ENCODE results near the gene C11orf68.

Gene C11orf68

GRCh38 chr11:65907878-65908277 lies 11.0 kb downstream of the C11orf68 start:
- DNase-seq (ENCODE audit: insufficient read length) = no peak
- no peak for FAIRE-seq
- TF ChIP-seq TAF1 (IDR thresholded peaks at IDR 0.05; ENCODE audit: borderline replicate concordance, low read depth, low read length) (no peak), POLR2AphosphoS5 (IDR thresholded peaks at IDR 0.05; ENCODE audit: low read depth, low read length) (no peak), POLR2A (IDR thresholded peaks at IDR 0.05; ENCODE audit: low read depth, low read length) (no peak)

GRCh38 chr11:65906602-65907001 lies 12.3 kb downstream of the C11orf68 start:
- DNase-seq (ENCODE audit: insufficient read length) = no peak
- FAIRE-seq = no peak
- no peak for TF ChIP-seq TAF1 (IDR thresholded peaks at IDR 0.05; ENCODE audit: borderline replicate concordance, low read depth, low read length)
- TF ChIP-seq POLR2AphosphoS5 (IDR thresholded peaks at IDR 0.05; ENCODE audit: low read depth, low read length) = no peak
- no peak for TF ChIP-seq POLR2A (IDR thresholded peaks at IDR 0.05; ENCODE audit: low read depth, low read length)

- no peak for DNase-seq (ENCODE audit: insufficient read length)
- no peak for FAIRE-seq
Measured at GRCh38 chr11:65903715-65904114, 15.1 kb downstream of the C11orf68 start.

GRCh38 chr11:65903068-65903481 lies 15.8 kb downstream of the C11orf68 start:
- DNase-seq (ENCODE audit: insufficient read length) (no peak), FAIRE-seq (no peak)
- TF ChIP-seq POLR2AphosphoS5 (IDR thresholded peaks at IDR 0.05; ENCODE audit: low read depth, low read length) = no peak
- no peak for TF ChIP-seq POLR2A (IDR thresholded peaks at IDR 0.05; ENCODE audit: low read depth, low read length)

More at GRCh38 chr11:65903715-65904114, 15.1 kb downstream of the C11orf68 start:
- TF ChIP-seq POLR2AphosphoS5 (IDR thresholded peaks at IDR 0.05; ENCODE audit: low read depth, low read length) = no peak
- no peak for TF ChIP-seq TAF1 (IDR thresholded peaks at IDR 0.05; ENCODE audit: borderline replicate concordance, low read depth, low read length)
- no peak for TF ChIP-seq POLR2A (IDR thresholded peaks at IDR 0.05; ENCODE audit: low read depth, low read length)

- TF ChIP-seq TAF1 (IDR thresholded peaks at IDR 0.05; ENCODE audit: borderline replicate concordance, low read depth, low read length) (no peak), POLR2A (IDR thresholded peaks at IDR 0.05; ENCODE audit: low read depth, low read length) (no peak), POLR2AphosphoS5 (IDR thresholded peaks at IDR 0.05; ENCODE audit: low read depth, low read length) (no peak)
- FAIRE-seq (no peak), DNase-seq (ENCODE audit: insufficient read length) (no peak)
Measured at GRCh38 chr11:65900899-65901180, 18.0 kb downstream of the C11orf68 start.

GRCh38 chr11:65900125-65900898 lies 18.6 kb downstream of the C11orf68 start, which contains the start of gene FOSL1:
TSS of gene FOSL1 (minus strand) at chr11:65900388. CDS start at chr11:65900339, 49 bp downstream.
- peak; percentile 89 for DNase-seq (ENCODE audit: insufficient read length)
- peak; percentile 30 for FAIRE-seq
- TF ChIP-seq TAF1 (IDR thresholded peaks at IDR 0.05; ENCODE audit: borderline replicate concordance, low read depth, low read length) (no peak), POLR2A (IDR thresholded peaks at IDR 0.05; ENCODE audit: low read depth, low read length) (peak; percentile 33; the same call in 1 of the 2 replicates)

GRCh38 chr11:65899356-65900124 lies 19.3 kb downstream of the C11orf68 start:
- FAIRE-seq = no peak
- no peak for TF ChIP-seq POLR2A (IDR thresholded peaks at IDR 0.05; ENCODE audit: low read depth, low read length)
- DNase-seq (ENCODE audit: insufficient read length) = no peak

GRCh38 chr11:65898656-65899355 lies 20.1 kb downstream of the C11orf68 start:
- TF ChIP-seq POLR2A (IDR thresholded peaks at IDR 0.05; ENCODE audit: low read depth, low read length) (no peak), POLR2AphosphoS5 (IDR thresholded peaks at IDR 0.05; ENCODE audit: low read depth, low read length) (no peak), TAF1 (IDR thresholded peaks at IDR 0.05; ENCODE audit: borderline replicate concordance, low read depth, low read length) (no peak)
- FAIRE-seq (no peak), DNase-seq (ENCODE audit: insufficient read length) (no peak)

GRCh38 chr11:65897020-65897471 lies 21.8 kb downstream of the C11orf68 start:
- FAIRE-seq (no peak), DNase-seq (ENCODE audit: insufficient read length) (no peak)

GRCh38 chr11:65896034-65896999 lies 22.5 kb downstream of the C11orf68 start:
- DNase-seq (ENCODE audit: insufficient read length) (no peak), FAIRE-seq (no peak)

More at GRCh38 chr11:65897020-65897471, 21.8 kb downstream of the C11orf68 start:
- TF ChIP-seq TAF1 (IDR thresholded peaks at IDR 0.05; ENCODE audit: borderline replicate concordance, low read depth, low read length) (no peak), POLR2A (IDR thresholded peaks at IDR 0.05; ENCODE audit: low read depth, low read length) (no peak), POLR2AphosphoS5 (IDR thresholded peaks at IDR 0.05; ENCODE audit: low read depth, low read length) (no peak)

More at GRCh38 chr11:65896034-65896999, 22.5 kb downstream of the C11orf68 start:
- no peak for TF ChIP-seq POLR2A (IDR thresholded peaks at IDR 0.05; ENCODE audit: low read depth, low read length)
- no peak for TF ChIP-seq TAF1 (IDR thresholded peaks at IDR 0.05; ENCODE audit: borderline replicate concordance, low read depth, low read length)
- TF ChIP-seq POLR2AphosphoS5 (IDR thresholded peaks at IDR 0.05; ENCODE audit: low read depth, low read length) = no peak

All from GM12892 (cell line).